SK-N-SH treated with all-trans-retinoic acid at 6 μM for 48 hours (cell line): Measurements from ENCODE around the gene SMAGP.

Source experiments
- PATZ1 ChIP-seq: fragments of 250-450 bp; sonication (Bioruptor Pico); IDR thresholded peaks from 2 replicates; pipeline ENCODE4 v1.8.0; 2020; ENCODE audit warnings: mild to moderate bottlenecking, moderate library complexity, borderline replicate concordance
- PPARA ChIP-seq: fragments of 250-450 bp; sonication (Bioruptor Pico); IDR thresholded peaks from 2 replicates; pipeline ENCODE4 v1.5.0; 2020; ENCODE audit warnings: mild to moderate bottlenecking, borderline replicate concordance
- ZNF8 ChIP-seq: fragments of 450-650 bp; formaldehyde crosslinking; IDR thresholded peaks from 2 replicates; pipeline ENCODE4 v1.5.0; 2020; ENCODE audit warnings: mild to moderate bottlenecking, moderate library complexity

GRCh38 chr12:51200156-51200555 is 70.1 kb downstream of the SMAGP start:
- TF ChIP-seq ZNF8 (CRISPR knock-in tag) (no peak), PATZ1 (CRISPR knock-in tag) (no peak), PPARA (CRISPR knock-in tag) (no peak)
